ENCODE results near the gene P2RX6. TPM values are rescaled to one million over a fixed set of nuclear protein-coding genes. Genes with fewer than 3 reads are reported as not detected.

The P2RX6 gene
- total RNA-seq, 1 donor from 2014 or later: not detected

DNA sequence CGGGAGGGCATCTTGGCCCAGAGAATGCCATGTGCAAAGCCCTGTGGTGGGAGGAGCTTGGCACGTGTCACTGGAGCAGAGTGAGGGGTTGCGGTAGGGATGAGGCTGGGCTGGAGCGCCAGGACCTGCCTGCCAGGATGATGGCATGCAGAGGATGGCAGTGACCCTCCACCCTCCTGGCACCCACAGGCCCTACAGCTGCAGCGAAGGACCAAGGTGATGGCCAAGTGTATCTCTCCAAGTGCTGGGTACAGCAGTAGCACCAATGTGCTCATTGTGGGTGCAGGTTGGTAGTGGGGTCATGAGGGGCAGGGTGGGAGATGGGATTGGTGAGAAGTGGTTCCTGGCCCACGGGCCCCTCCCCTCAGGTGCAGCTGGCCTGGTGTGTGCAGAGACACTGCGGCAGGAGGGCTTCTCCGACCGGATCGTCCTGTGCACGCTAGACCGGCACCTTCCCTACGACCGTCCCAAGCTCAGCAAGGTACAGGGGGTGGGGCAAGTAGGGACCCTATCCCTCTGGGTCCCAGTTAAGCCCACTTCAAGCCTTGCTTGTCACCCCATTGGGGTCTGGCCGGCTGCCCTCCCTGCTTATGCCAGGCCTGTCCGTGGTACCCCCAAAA is 40.5 kb upstream of the P2RX6 start:
- H3K4me1 Mint-ChIP-seq (ENCODE audit: unreplicated experiment): peaks cover 4% of the 10 kb centered on the region
- H3K9me3 Mint-ChIP-seq (ENCODE audit: unreplicated experiment): no peaks in the 10 kb centered on the region
- H3K27ac Mint-ChIP-seq (ENCODE audit: unreplicated experiment): no peak overlapping the region
- H3K27me3 Mint-ChIP-seq (ENCODE audit: unreplicated experiment): peaks cover 11% of the 10 kb centered on the region
- H3K4me3 Mint-ChIP-seq (ENCODE audit: unreplicated experiment): no peak overlapping the region
- TF ChIP-seq, protein P1, sequence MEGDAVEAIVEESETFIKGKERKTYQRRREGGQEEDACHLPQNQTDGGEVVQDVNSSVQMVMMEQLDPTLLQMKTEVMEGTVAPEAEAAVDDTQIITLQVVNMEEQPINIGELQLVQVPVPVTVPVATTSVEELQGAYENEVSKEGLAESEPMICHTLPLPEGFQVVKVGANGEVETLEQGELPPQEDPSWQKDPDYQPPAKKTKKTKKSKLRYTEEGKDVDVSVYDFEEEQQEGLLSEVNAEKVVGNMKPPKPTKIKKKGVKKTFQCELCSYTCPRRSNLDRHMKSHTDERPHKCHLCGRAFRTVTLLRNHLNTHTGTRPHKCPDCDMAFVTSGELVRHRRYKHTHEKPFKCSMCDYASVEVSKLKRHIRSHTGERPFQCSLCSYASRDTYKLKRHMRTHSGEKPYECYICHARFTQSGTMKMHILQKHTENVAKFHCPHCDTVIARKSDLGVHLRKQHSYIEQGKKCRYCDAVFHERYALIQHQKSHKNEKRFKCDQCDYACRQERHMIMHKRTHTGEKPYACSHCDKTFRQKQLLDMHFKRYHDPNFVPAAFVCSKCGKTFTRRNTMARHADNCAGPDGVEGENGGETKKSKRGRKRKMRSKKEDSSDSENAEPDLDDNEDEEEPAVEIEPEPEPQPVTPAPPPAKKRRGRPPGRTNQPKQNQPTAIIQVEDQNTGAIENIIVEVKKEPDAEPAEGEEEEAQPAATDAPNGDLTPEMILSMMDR (IDR thresholded peaks at IDR 0.05; ENCODE audit: unreplicated experiment): no peak
- H3K36me3 Mint-ChIP-seq (ENCODE audit: low read depth, unreplicated experiment): no peaks in the 10 kb centered on the region
- no peak for DNase-seq (ENCODE audit: low spot score)

DNA sequence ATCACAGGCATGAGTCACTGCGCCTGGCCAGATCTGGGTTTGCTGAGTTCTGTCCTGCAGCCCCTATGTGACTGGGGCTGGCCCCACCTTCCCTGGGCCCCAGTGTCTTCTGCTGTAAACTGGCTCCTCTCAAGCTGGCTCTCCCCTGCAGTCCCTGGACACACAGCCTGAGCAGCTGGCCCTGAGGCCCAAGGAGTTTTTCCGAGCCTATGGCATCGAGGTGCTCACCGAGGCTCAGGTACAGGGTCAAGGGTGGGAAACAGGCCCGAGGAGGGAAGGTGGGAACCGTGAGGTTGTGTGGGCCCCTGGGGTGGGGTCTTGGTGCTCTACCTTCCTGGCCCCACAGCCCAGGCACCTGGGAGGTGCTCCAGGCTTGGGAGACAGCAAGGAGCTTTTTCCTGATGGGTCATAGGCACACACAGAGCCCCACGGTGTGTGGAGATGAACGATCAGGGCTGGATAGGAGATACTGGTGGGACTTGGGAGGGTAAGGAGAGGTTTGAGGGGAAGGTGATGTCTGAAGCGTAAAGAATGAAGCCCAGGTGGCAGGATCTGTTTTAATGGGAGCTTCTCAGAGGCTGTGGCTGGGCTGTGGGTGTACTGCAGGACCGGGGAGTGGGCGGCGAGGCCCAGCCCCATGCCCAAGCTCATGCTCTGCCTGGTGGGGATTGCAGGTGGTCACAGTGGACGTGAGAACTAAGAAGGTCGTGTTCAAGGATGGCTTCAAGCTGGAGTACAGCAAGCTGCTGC is 39.2 kb upstream of the P2RX6 start:
- H3K36me3 Mint-ChIP-seq (ENCODE audit: low read depth, unreplicated experiment): no peaks in the 10 kb centered on the region
- H3K27ac Mint-ChIP-seq (ENCODE audit: unreplicated experiment): no peak overlapping the region
- DNase-seq (ENCODE audit: low spot score): no peak
- peak overlapping the region; percentile 42 for H3K4me3 Mint-ChIP-seq (ENCODE audit: unreplicated experiment)
- TF ChIP-seq, protein P1 (IDR thresholded peaks at IDR 0.05; ENCODE audit: unreplicated experiment): no peak
- H3K27me3 Mint-ChIP-seq (ENCODE audit: unreplicated experiment): peaks cover 17% of the 10 kb centered on the region
- no peaks in the 10 kb centered on the region for H3K9me3 Mint-ChIP-seq (ENCODE audit: unreplicated experiment)
- peaks cover 6% of the 10 kb centered on the region for H3K4me1 Mint-ChIP-seq (ENCODE audit: unreplicated experiment)

DNA sequence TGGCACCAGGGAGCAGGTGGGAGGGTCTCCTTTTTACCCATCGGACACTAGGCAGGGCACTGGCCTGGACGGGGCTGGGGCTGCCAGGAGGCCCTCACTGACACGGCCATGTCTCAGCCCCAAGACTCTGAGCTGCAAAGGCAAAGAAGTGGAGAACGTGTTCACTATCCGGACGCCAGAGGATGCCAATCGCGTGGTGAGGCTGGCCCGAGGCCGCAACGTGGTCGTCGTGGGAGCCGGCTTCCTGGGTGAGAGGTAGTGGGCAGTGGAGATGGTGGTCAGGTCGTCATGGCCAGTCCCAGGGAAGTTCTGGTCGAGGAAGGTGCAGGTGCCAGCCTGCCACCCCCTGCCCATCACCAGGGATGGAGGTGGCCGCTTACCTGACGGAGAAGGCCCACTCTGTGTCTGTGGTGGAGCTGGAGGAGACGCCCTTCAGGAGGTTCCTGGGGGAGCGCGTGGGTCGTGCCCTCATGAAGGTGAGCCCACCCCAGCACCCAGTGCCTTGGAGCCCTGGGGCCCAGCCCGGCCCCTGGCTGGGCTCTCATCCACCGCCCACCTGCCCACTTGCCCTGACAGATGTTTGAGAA is 38.6 kb upstream of the P2RX6 start:
- H3K4me1 Mint-ChIP-seq (ENCODE audit: unreplicated experiment): peaks cover 6% of the 10 kb centered on the region
- no peak overlapping the region for H3K4me3 Mint-ChIP-seq (ENCODE audit: unreplicated experiment)
- no peak for DNase-seq (ENCODE audit: low spot score)
- TF ChIP-seq, protein P1 (IDR thresholded peaks at IDR 0.05; ENCODE audit: unreplicated experiment): no peak
- no peaks in the 10 kb centered on the region for H3K9me3 Mint-ChIP-seq (ENCODE audit: unreplicated experiment)
- no peak overlapping the region for H3K27ac Mint-ChIP-seq (ENCODE audit: unreplicated experiment)
- peaks cover 17% of the 10 kb centered on the region for H3K27me3 Mint-ChIP-seq (ENCODE audit: unreplicated experiment)
- H3K36me3 Mint-ChIP-seq (ENCODE audit: low read depth, unreplicated experiment): no peaks in the 10 kb centered on the region

DNA sequence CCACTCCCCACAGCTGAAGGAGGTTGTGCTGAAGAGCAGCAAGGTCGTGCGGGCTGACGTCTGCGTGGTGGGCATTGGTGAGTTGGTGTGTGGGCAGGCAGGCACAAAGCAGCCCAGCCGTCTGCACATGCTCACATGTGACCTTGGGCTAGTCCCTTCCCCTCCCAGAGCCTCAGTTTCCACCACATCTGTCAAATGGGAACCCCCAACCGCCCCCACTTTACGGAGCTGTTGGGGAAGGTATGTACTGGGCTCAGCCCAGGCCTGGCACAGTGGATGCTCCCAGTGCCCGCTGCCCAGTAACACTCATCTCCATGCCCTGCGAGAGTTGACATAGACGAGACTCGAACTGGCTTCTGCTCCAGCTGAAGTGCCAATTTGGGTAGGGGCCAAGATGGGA is 37.9 kb upstream of the P2RX6 start:
- Mint-ChIP-seq H3K27me3 (ENCODE audit: unreplicated experiment) (peaks cover 17% of the 10 kb centered on the region), H3K4me3 (ENCODE audit: unreplicated experiment) (no peak overlapping the region), H3K4me1 (ENCODE audit: unreplicated experiment) (peaks cover 6% of the 10 kb centered on the region), H3K27ac (ENCODE audit: unreplicated experiment) (no peak overlapping the region), H3K9me3 (ENCODE audit: unreplicated experiment) (no peaks in the 10 kb centered on the region), H3K36me3 (ENCODE audit: low read depth, unreplicated experiment) (no peaks in the 10 kb centered on the region)
- TF ChIP-seq, protein P1 (IDR thresholded peaks at IDR 0.05; ENCODE audit: unreplicated experiment): no peak
- no peak for DNase-seq (ENCODE audit: low spot score)

All from endothelial cell (in vitro differentiated cells).